Transverse colon (tissue), 4 donors: Measurements from ENCODE around the gene CACNG7. TPM values are rescaled to one million over a fixed set of nuclear protein-coding genes. Genes with fewer than 3 reads are reported as not detected.

Experiments
- DNase-seq: peaks from one replicate; pipeline ENCODE4 v3.0.0-alpha.2; 2019
- H3K27ac ChIP-seq, 4 donors: fragments of 200-600 bp; sonication (generic); 2 replicates each; pipeline ENCODE4 v1.5.1; 2016 to 2018; ENCODE audit warnings: inconsistent platforms in 4 of 4
- H3K27me3 ChIP-seq: fragments of 200-600 bp; sonication (generic); 2 replicates; pipeline ENCODE4 v1.5.1; 2017; ENCODE audit warnings: inconsistent platforms
- H3K36me3 ChIP-seq, 4 donors: fragments of 200-600 bp; sonication (generic); 2 replicates each; pipeline ENCODE4 v1.5.1; 2017 to 2019; ENCODE audit warnings: inconsistent platforms in 4 of 4
- H3K4me1 ChIP-seq, 4 donors: fragments of 200-600 bp; sonication (generic); 2 replicates each; pipeline ENCODE4 v1.5.1; 2017 to 2020; ENCODE audit warnings: inconsistent platforms in 4 of 4
- H3K4me3 ChIP-seq, 4 donors: fragments of 200-600 bp; sonication (generic); 1 replicate in 1 of 4; 2 replicates in 3 of 4; pipeline versions ENCODE4 v1.5.1 to v1.6.1; 2017 to 2019; ENCODE audit warnings: inconsistent platforms in 4 of 4
- H3K9me3 ChIP-seq, 2 donors: fragments of 200-600 bp; sonication (generic); 2 replicates each; pipeline ENCODE4 v1.5.1; 2017 to 2019; ENCODE audit warnings: inconsistent platforms in 2 of 2
- CTCF ChIP-seq, 5 experiments: fragments of 200-600 bp in 3 of 5; fragments of 450-650 bp in 2 of 5; sonication (generic) in 3 of 5; IDR thresholded peaks; 1 replicate in 2 of 5; 2 replicates in 3 of 5; pipeline ENCODE4 v1.5.1; 2016 to 2017; ENCODE audit warnings: antibody characterized with exemption in 5 of 5, inconsistent platforms in 3 of 5, mild to moderate bottlenecking in 2 of 5, moderate library complexity in 1 of 5
- EP300 ChIP-seq: sonication (generic); formaldehyde crosslinking; IDR thresholded peaks from one replicate; pipeline ENCODE4 v1.6.1; 2017; ENCODE audit warnings: antibody characterized with exemption, low read depth
- POLR2A ChIP-seq: fragments of 450-650 bp; IDR thresholded peaks from one replicate; pipeline ENCODE4 v1.6.1; 2016; ENCODE audit warnings: antibody characterized with exemption, mild to moderate bottlenecking, moderate library complexity
- POLR2AphosphoS5 ChIP-seq, 3 donors: sonication (generic); formaldehyde crosslinking; IDR thresholded peaks; one replicate each; pipeline ENCODE4 v1.6.1; 2016; ENCODE audit warnings: antibody characterized with exemption in 3 of 3
- WGBS, 2 donors: methylation state at CpG; one replicate each; pipeline ENCODE4 v1.1.5; 2018; ENCODE audit warnings: low coverage in 1 of 2; 5-methylcytosine and 5-hydroxymethylcytosine counted together
- in situ Hi-C, 4 donors: fragments of 200-750 bp; cut with MboI; loops; one replicate each; pipeline versions ENCODE4 v1.15.0 to v1.15.1; 2017; ENCODE audit warnings: low sequenced_read_pairs in 3 of 4, low pct_ligation_motif_present in 1 of 4, low pct_unique_long_range_greater_than_20kb in 1 of 4
- intact Hi-C: fragments of 100-400 bp; cut with DNase I; formaldehyde crosslinking; loops from one replicate; pipeline ENCODE4 v1.15.1; 2023; ENCODE audit warnings: low total_unique reads
- total RNA-seq, 4 donors: library from RNA; depleted of rRNA; stranded (reverse); fragments of >200 nt; gene quantifications; one replicate each; pipeline ENCODE4 v1.1.0, GENCODE V29; 2016

CACNG7 gene
- total RNA-seq, 4 donors from 2014 or later: not detected

DNA sequence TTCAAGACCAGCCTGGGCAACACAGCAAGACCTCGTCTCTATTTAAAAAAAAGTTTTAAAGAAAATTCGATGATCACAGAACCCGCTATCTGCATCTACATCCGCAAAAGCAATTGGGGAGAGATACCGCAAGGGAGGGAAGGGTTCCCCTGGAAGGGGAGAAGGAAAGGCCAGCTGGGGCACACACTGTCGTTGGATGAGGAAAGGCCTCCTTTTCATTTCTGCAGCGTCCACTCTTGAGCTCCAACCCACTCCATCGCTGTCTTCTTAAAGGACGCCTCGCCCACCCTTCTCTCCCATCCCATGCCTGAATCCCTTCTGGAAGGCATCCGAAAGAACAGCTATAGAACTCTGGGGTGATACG is 30.3 kb upstream of the CACNG7 start:
- Histone ChIP-seq H3K4me1 (peaks cover 21 to 55% (median 29%) of the 10 kb centered on the region in 4 donors), H3K27me3 (peaks cover 43% of the 10 kb centered on the region), H3K27ac (no peak overlapping the region), H3K4me3 (peak overlapping the region; percentile 33 to 48 (median 34)), H3K9me3 (no peaks in the 10 kb centered on the region), H3K36me3 (peaks cover 0 to 15% (median 4%) of the 10 kb centered on the region in 4 donors)
- in situ Hi-C loops (no loop called here), intact Hi-C loops (no loop called here)
- DNase-seq: no peak
- WGBS, 2 donors: 39% methylated on average over 12 of the region's 12 CpGs; no CpG with 5 or more reads in 1 of the 2 donors
- TF ChIP-seq EP300: no peak
- no peak for TF ChIP-seq CTCF (IDR thresholded peaks at IDR 0.05)
- TF ChIP-seq POLR2AphosphoS5 (IDR thresholded peaks at IDR 0.05): no peak
- TF ChIP-seq POLR2A: no peak

DNA sequence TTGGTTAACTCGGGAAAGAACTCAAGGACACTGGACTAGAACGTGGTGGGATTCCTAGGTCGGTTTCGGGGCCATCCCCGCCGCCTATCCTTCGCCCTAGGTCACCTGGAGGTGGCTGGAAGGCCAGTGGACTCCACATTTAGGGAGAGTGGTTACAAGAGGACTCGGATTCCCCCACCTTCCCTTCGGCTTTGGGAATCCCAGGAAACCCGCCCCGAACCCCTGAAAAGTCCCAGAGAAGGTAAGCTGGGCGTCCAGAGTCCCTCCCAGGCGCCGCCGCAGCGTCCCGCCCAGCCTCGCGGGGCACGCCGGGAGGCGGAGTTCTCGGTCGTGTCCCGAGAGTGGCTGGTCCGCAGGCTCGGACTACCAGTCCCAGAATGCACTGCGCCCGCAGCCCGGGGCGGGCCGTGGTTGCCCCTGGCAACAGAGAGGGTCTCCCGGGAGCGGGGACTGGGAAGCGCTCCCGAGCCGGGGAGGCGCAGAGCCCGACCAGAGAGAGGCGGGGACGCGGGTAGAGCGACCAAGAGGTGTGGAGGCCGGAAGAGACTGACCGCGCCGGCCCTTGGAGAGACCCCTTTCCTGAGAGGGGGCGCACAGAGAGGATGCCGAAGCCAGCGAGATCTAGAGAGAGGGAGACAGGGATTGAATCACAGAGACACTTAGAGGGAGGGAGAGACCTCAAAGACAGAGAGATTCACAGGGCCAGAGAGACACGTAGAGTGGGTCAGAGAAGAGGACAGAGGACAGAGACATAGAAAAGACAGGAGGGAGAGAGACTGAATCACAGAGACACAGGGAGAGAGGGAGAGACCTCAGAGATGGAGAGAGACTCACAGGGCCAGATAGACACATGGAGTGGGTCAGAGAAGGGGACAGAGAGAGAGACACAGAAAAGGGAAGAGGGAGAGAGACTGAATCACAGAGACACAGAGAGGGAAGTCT is 29.7 kb upstream of the CACNG7 start:
- H3K4me3 ChIP-seq: peak overlapping the region; percentile 33 to 48 (median 34)
- in situ Hi-C loops (no loop called here), intact Hi-C loops (no loop called here)
- H3K27me3 ChIP-seq: peaks cover 49% of the 10 kb centered on the region
- peak; percentile 91 for DNase-seq
- no peak for TF ChIP-seq POLR2A
- peak in 2 of 3 donors; percentile 31 to 53 for TF ChIP-seq POLR2AphosphoS5 (IDR thresholded peaks at IDR 0.05)
- no peaks in the 10 kb centered on the region for H3K9me3 ChIP-seq
- H3K36me3 ChIP-seq: peaks cover 0 to 8% (median under 1%) of the 10 kb centered on the region in 4 donors
- H3K27ac ChIP-seq: peak overlapping the region in 1 of 4 donors; percentile 30
- peaks cover 17 to 51% (median 25%) of the 10 kb centered on the region in 4 donors for H3K4me1 ChIP-seq
- 4% methylated on average over 38 of the region's 51 CpGs; no CpG with 5 or more reads in 1 of the 2 donors for WGBS, 2 donors

DNA sequence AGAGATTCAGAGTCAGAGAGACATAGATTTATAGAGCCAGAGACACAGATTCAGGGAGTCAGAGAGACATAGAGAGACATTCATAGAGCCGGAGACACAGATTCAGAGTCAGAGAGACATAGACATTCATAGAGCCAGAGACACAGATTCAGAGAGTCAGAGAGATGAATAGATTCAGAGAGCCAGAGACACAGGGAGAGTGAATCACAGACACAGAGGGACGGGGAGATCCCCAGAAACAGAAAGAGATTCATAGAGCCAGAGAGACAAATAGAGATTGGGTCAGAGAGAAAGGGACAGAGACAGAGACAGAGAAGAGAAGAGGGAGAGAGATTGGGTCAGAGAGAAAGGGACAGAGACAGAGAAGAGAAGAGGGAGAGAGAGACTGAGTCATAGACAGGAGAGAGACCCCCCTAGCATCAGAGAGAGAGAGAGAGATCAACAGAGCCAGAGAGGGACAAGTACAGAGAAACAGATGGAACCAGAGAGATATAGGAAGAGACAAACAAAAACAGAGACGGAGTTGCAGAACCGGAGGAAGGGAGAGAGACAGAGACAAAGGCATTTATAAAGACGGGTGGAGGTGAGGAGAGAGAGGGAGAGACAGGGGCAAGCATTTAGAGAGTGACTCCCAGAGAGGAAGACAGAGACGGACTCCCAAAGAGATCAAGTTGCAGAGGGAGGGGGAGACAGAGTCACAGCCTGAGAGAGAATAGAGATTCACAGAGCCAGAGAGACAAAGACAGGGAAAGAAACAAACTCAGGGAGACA is 28.2 kb upstream of the CACNG7 start:
- in situ Hi-C loops: no loop called here
- no peak for DNase-seq
- peaks cover 64% of the 10 kb centered on the region for H3K27me3 ChIP-seq

More for the DNA sequence above, 28.2 kb upstream of the CACNG7 start:
- intact Hi-C loops: no loop called here
- TF ChIP-seq CTCF (IDR thresholded peaks at IDR 0.05): no peak
- no peak for TF ChIP-seq EP300
- TF ChIP-seq POLR2A: no peak
- no peak for TF ChIP-seq POLR2AphosphoS5 (IDR thresholded peaks at IDR 0.05)
- peaks cover 0 to 2% (median 0%) of the 10 kb centered on the region in 4 donors for H3K36me3 ChIP-seq
- no peak overlapping the region for H3K4me3 ChIP-seq
- H3K27ac ChIP-seq: no peak overlapping the region
- H3K9me3 ChIP-seq: no peaks in the 10 kb centered on the region
- WGBS, 2 donors: 18 to 20% methylated on average over 4 to 6 of the region's 6 CpGs
- H3K4me1 ChIP-seq: peaks cover 14 to 37% (median 22%) of the 10 kb centered on the region in 4 donors
